Natural killer cell (primary cell): ENCODE measurements around the gene CPAMD8. TPM values are rescaled to one million over a fixed set of nuclear protein-coding genes. Genes with fewer than 3 reads are reported as not detected.

Experiments
- ATAC-seq, 3 donors: fragments of 150-1000 bp in 2 of 3; fragments of 200-7000 bp in 1 of 3; cut with Tn5 transposase; 1 replicate in 1 of 3; 2 replicates in 2 of 3; pipeline ENCODE4 v1.10.0; 2021; ENCODE audit warnings: mild to moderate bottlenecking in 2 of 3, moderate library complexity in 2 of 3
- DNase-seq, 2 donors: peaks; one replicate each; pipeline versions ENCODE4 v3.0.0 to v3.0.0-alpha.2; 2013 to 2021; ENCODE audit warnings: mixed read lengths in 1 of 2
- H3K27ac ChIP-seq: one replicate; pipeline ENCODE4 v1.5.1; 2013; ENCODE audit warnings: mild to moderate bottlenecking, low read length
- H3K27me3 ChIP-seq: one replicate; pipeline ENCODE4 v1.6.1; 2013; ENCODE audit warnings: low read length; ENCODE audit not compliant: control insufficient read depth, insufficient read depth
- H3K36me3 ChIP-seq: one replicate; pipeline ENCODE4 v1.6.1; 2013; ENCODE audit warnings: low read length; ENCODE audit not compliant: control insufficient read depth, insufficient read depth
- H3K4me1 ChIP-seq: one replicate; pipeline ENCODE4 v1.6.1; 2013; ENCODE audit warnings: low read length; ENCODE audit not compliant: control insufficient read depth, insufficient read depth
- H3K4me3 ChIP-seq: one replicate; pipeline ENCODE4 v1.5.1; 2013; ENCODE audit warnings: low read length
- H3K9me3 ChIP-seq: one replicate; pipeline ENCODE4 v1.6.1; 2013; ENCODE audit warnings: low read length; ENCODE audit not compliant: control insufficient read depth, insufficient read depth
- H3K27ac Mint-ChIP-seq, 2 donors: one replicate each; pipeline ENCODE4 v1.8.0; 2022; ENCODE audit warnings: mild to moderate bottlenecking in 2 of 2, mixed read lengths in 2 of 2, moderate library complexity in 1 of 2
- H3K27me3 Mint-ChIP-seq, 2 donors: one replicate each; pipeline ENCODE4 v1.8.0; 2022; ENCODE audit warnings: low read depth in 2 of 2, mixed read lengths in 2 of 2
- H3K36me3 Mint-ChIP-seq: one replicate; pipeline ENCODE4 v1.8.0; 2022; ENCODE audit warnings: mixed read lengths
- H3K4me1 Mint-ChIP-seq, 2 donors: one replicate each; pipeline ENCODE4 v1.8.0; 2022; ENCODE audit warnings: mixed read lengths in 2 of 2
- H3K4me3 Mint-ChIP-seq: one replicate; pipeline ENCODE4 v1.8.0; 2022; ENCODE audit warnings: mild to moderate bottlenecking, moderate library complexity, mixed read lengths
- H3K9me3 Mint-ChIP-seq, 2 donors: one replicate each; pipeline ENCODE4 v1.8.0; 2022; ENCODE audit warnings: mixed read lengths in 2 of 2
- WGBS: methylation state at CpG from one replicate; pipeline ENCODE4 v1.1.7; 2013; ENCODE audit warnings: missing lambda C conversion rate; ENCODE audit not compliant: insufficient coverage; 5-methylcytosine and 5-hydroxymethylcytosine counted together
- intact Hi-C: fragments of 100-400 bp; cut with micrococcal nuclease; formaldehyde crosslinking; loops from one replicate; pipeline ENCODE4 v1.14.2; 2022
- total RNA-seq, 4 donors: library from RNA; stranded (reverse); fragments of 120-200 nt in 1 of 4; gene quantifications; one replicate each; pipeline versions ENCODE4 v1.2.3 to v1.2.4, GENCODE V29; 2013 to 2022
- TF ChIP-seq, protein P1 (sequence below): fragments of 200-600 bp; IDR thresholded peaks from one replicate; pipeline ENCODE4 v1.8.0; 2022; ENCODE audit warnings: antibody characterized with exemption

CPAMD8 gene
- total RNA-seq, 3 donors from 2014 or later (not counting 1 experiment from before 2014, with no cell fraction given): 3.6 to 4.9 (median 4.7) TPM

DNA sequence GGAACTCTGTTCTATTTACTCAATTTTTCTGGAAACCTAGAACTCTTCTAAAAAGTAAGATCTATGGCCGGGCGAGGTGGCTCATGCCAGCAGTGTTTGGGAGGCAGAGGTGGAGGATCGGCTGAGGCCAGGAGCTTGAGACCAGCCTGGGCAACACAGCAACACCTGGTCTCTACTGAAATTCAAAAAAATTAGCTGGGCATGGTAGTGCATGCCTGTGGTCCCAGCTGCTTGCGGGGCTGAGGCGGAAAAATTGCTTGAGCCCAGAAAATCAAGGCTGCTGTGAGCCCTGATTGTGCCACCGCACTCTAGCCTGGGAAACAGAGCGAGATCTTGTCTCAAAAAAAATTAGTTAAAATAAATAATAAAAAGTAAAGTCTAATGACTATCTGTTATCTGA lies 109.2 kb downstream of the CPAMD8 start:
- Histone ChIP-seq H3K27me3 (no peaks in the 10 kb centered on the region), H3K4me3 (no peak overlapping the region), H3K9me3 (peaks cover 12% of the 10 kb centered on the region), H3K27ac (no peak overlapping the region), H3K4me1 (no peaks in the 10 kb centered on the region), H3K36me3 (no peaks in the 10 kb centered on the region)
- ATAC-seq (no peak), DNase-seq (no peak)
- 93% methylated on average over 6 of the region's 7 CpGs for WGBS
- Mint-ChIP-seq H3K4me3 (no peak overlapping the region), H3K27ac (no peak overlapping the region), H3K9me3 (peaks cover 0 to 7% of the 10 kb centered on the region in 2 donors), H3K36me3 (peaks cover 13% of the 10 kb centered on the region), H3K4me1 (no peaks in the 10 kb centered on the region), H3K27me3 (peaks cover 3 to 7% of the 10 kb centered on the region in 2 donors)
- intact Hi-C loops: no loop called here
- TF ChIP-seq, protein P1, sequence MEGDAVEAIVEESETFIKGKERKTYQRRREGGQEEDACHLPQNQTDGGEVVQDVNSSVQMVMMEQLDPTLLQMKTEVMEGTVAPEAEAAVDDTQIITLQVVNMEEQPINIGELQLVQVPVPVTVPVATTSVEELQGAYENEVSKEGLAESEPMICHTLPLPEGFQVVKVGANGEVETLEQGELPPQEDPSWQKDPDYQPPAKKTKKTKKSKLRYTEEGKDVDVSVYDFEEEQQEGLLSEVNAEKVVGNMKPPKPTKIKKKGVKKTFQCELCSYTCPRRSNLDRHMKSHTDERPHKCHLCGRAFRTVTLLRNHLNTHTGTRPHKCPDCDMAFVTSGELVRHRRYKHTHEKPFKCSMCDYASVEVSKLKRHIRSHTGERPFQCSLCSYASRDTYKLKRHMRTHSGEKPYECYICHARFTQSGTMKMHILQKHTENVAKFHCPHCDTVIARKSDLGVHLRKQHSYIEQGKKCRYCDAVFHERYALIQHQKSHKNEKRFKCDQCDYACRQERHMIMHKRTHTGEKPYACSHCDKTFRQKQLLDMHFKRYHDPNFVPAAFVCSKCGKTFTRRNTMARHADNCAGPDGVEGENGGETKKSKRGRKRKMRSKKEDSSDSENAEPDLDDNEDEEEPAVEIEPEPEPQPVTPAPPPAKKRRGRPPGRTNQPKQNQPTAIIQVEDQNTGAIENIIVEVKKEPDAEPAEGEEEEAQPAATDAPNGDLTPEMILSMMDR: no peak

GRCh38 chr19:16915734-16916133 lies 110.9 kb downstream of the CPAMD8 start:
- Mint-ChIP-seq H3K36me3 (peaks cover 18% of the 10 kb centered on the region), H3K4me3 (no peak overlapping the region), H3K4me1 (no peaks in the 10 kb centered on the region), H3K27me3 (peaks cover 3 to 7% of the 10 kb centered on the region in 2 donors), H3K9me3 (peaks cover 0 to 7% of the 10 kb centered on the region in 2 donors), H3K27ac (no peak overlapping the region)
- H3K27me3 ChIP-seq: no peaks in the 10 kb centered on the region
- no peak overlapping the region for H3K27ac ChIP-seq
- 69% methylated on average over 3 of the region's 3 CpGs for WGBS
- H3K36me3 ChIP-seq: no peaks in the 10 kb centered on the region
- no peak for ATAC-seq
- H3K4me3 ChIP-seq: no peak overlapping the region
- intact Hi-C loops: no loop called here
- TF ChIP-seq, protein P1: no peak
- no peaks in the 10 kb centered on the region for H3K4me1 ChIP-seq
- DNase-seq: no peak
- H3K9me3 ChIP-seq: peaks cover 16% of the 10 kb centered on the region

DNA sequence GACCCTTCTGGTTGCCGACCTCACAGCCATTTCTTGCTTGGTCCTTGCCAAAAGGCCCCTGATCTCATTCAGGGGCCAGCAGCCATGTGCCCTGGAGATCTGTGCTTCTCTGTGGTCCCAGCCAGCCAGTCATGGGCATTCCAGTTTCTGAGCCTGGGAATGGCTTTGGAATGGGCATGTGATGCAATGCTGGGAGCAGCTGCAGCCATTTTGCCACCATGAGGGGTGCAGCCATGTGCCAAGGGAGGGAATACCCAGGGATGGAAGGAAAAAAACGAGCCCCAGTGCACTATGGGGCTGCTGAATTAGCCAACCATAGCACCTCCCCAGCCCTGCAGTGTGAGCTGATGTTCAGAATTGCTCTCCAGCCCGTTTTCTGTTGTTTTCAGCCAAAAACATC lies 111.5 kb downstream of the CPAMD8 start:
- DNase-seq (no peak), ATAC-seq (no peak)
- Histone ChIP-seq H3K27me3 (no peaks in the 10 kb centered on the region), H3K27ac (no peak overlapping the region), H3K4me1 (no peaks in the 10 kb centered on the region), H3K4me3 (no peak overlapping the region), H3K9me3 (peaks cover 16% of the 10 kb centered on the region), H3K36me3 (no peaks in the 10 kb centered on the region)
- intact Hi-C loops: no loop called here
- H3K4me3 Mint-ChIP-seq: no peak overlapping the region
- WGBS: 63% methylated on average over 3 of the region's 3 CpGs
- peaks cover 18% of the 10 kb centered on the region for H3K36me3 Mint-ChIP-seq
- H3K27ac Mint-ChIP-seq: no peak overlapping the region
- H3K27me3 Mint-ChIP-seq: peaks cover 3 to 7% of the 10 kb centered on the region in 2 donors
- peaks cover 0 to 7% of the 10 kb centered on the region in 2 donors for H3K9me3 Mint-ChIP-seq
- TF ChIP-seq, protein P1: no peak
- H3K4me1 Mint-ChIP-seq: no peaks in the 10 kb centered on the region

GRCh38 chr19:16914421-16914820 lies 112.2 kb downstream of the CPAMD8 start:
- Mint-ChIP-seq H3K4me3 (no peak overlapping the region), H3K27me3 (peaks cover 3 to 7% of the 10 kb centered on the region in 2 donors), H3K4me1 (no peaks in the 10 kb centered on the region), H3K36me3 (peaks cover 18% of the 10 kb centered on the region), H3K9me3 (peaks cover 0 to 7% of the 10 kb centered on the region in 2 donors), H3K27ac (no peak overlapping the region)
- Histone ChIP-seq H3K9me3 (peaks cover 16% of the 10 kb centered on the region), H3K4me1 (no peaks in the 10 kb centered on the region), H3K27me3 (no peaks in the 10 kb centered on the region), H3K4me3 (no peak overlapping the region), H3K27ac (no peak overlapping the region), H3K36me3 (no peaks in the 10 kb centered on the region)
- TF ChIP-seq, protein P1: no peak
- no peak for DNase-seq
- intact Hi-C loops: no loop called here
- ATAC-seq: no peak
- 92% methylated on average over 11 of the region's 11 CpGs for whole genome bisulfite sequencing
